ENCODE results near the gene ODF2L.
A peak's percentile ranks its signal among the peaks of the same experiment; 100 is the strongest.

Gene ODF2L

GRCh38 chr1:86395751-86396497 is at the start of gene ODF2L:
Gene ODF2L (minus strand): TSS chr1:86396323. CDS start chr1:86387027, 9,296 bp downstream.
- DNase-seq = peak; percentile 84

- no peak for DNase-seq
Measured at GRCh38 chr1:86445919-86446318, 49.8 kb upstream of the ODF2L start.

- DNase-seq = no peak
Measured at GRCh38 chr1:86441997-86442396, 45.9 kb upstream of the ODF2L start.

- DNase-seq = no peak
Measured at GRCh38 chr1:86441581-86441980, 45.5 kb upstream of the ODF2L start.

GRCh38 chr1:86436041-86436440 is 39.9 kb upstream of the ODF2L start:
- no peak for DNase-seq

GRCh38 chr1:86435327-86435726 is 39.2 kb upstream of the ODF2L start:
- DNase-seq = no peak

- no peak for DNase-seq
Measured at GRCh38 chr1:86434059-86434458, 37.9 kb upstream of the ODF2L start.

GRCh38 chr1:86430376-86430775 is 34.3 kb upstream of the ODF2L start:
- no peak for DNase-seq

- peak; percentile 68 for DNase-seq
Measured at GRCh38 chr1:86429835-86430234, 33.7 kb upstream of the ODF2L start.

GRCh38 chr1:86429122-86429725 is 33.1 kb upstream of the ODF2L start:
- no peak for DNase-seq

GRCh38 chr1:86423873-86424272 is 27.8 kb upstream of the ODF2L start, which contains the start of gene CLCA2:
Gene CLCA2 (plus strand): TSS chr1:86424171. CDS start chr1:86424248, 77 bp downstream.
- no peak for DNase-seq

GRCh38 chr1:86423473-86423872 is 27.4 kb upstream of the ODF2L start:
- no peak for DNase-seq

- no peak for DNase-seq
Measured at GRCh38 chr1:86421601-86422280, 25.6 kb upstream of the ODF2L start.

GRCh38 chr1:86419277-86419903 is 23.3 kb upstream of the ODF2L start:
- DNase-seq = no peak

GRCh38 chr1:86416343-86416742 is 20.2 kb upstream of the ODF2L start:
- DNase-seq = no peak

- DNase-seq = no peak
Measured at GRCh38 chr1:86410879-86411278, 14.8 kb upstream of the ODF2L start.

GRCh38 chr1:86409416-86410021 is 13.4 kb upstream of the ODF2L start:
- no peak for DNase-seq

- peak; percentile 84 for DNase-seq
Measured at GRCh38 chr1:86396498-86396890, 371 bp upstream of the ODF2L start.

- no peak for DNase-seq
Measured at GRCh38 chr1:86394416-86394815, 1.7 kb downstream of the ODF2L start.

GRCh38 chr1:86389307-86389706 is 6.8 kb downstream of the ODF2L start:
- DNase-seq = no peak

- no peak for DNase-seq
Measured at GRCh38 chr1:86388777-86389176, 7.3 kb downstream of the ODF2L start.

GRCh38 chr1:86387916-86388627 is 8.1 kb downstream of the ODF2L start:
- no peak for DNase-seq
